ENCODE results near the gene TTC24. TPM values are rescaled to one million over a fixed set of nuclear protein-coding genes. Genes with fewer than 3 reads are reported as not detected.
A peak's percentile ranks its signal among the peaks of the same experiment; 100 is the strongest.
"Not testable (repeated sequence)": the region's sequence is repeated elsewhere in the genome, so short reads cannot be mapped to it uniquely, and the experiment has no call there.

TTC24 gene
- total RNA-seq, 2 donors from 2014 or later, result 0.28 TPM; not detected in 1

DNA sequence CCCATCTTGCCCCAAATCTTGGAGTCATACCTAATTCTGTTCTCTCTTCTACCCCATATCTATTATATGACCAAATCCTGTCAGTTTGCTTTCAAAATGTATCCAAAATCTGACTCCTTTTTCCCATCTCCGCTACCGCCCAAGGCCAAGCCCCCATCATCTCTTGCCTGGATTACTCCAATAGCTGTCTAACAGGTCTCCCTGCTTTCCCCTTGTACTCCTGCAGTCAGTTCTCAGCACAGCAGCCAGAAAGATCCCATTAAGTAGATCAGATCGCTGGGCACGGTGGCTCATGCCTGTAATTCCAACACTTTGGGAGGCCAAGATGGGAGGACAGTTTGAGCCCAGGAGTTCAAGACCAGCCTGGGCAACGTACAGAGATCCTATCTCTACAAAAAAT, 27.0 kb upstream of the TTC24 start:
- ATAC-seq (no peak), DNase-seq (no peak)
- intact Hi-C loops (cut with DNase I, micrococcal nuclease), result no loop called here

DNA sequence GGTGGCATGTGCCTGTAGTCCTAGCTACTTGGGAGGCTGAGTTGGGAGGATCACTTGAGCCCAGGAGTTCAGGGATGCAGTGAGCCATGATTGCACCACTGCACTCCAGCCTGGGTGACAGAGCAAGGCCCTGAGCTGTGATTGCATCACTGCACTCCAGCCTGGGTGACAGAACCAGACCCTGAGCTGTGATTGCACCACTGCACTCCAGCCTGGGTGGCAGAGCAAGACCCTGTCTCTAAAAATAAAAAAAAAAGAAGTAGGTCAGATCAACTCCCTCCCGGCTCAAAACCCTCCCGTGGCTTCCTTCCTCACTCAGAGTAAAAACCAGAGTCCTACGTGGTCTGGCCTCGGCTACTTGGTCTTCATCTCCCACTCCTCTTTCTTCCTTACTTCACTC, 26.6 kb upstream of the TTC24 start:
- ATAC-seq; intact Hi-C loops (cut with DNase I, micrococcal nuclease): not testable (repeated sequence)
- DNase-seq, result peak in 1 of 2 donors; percentile 29

DNA sequence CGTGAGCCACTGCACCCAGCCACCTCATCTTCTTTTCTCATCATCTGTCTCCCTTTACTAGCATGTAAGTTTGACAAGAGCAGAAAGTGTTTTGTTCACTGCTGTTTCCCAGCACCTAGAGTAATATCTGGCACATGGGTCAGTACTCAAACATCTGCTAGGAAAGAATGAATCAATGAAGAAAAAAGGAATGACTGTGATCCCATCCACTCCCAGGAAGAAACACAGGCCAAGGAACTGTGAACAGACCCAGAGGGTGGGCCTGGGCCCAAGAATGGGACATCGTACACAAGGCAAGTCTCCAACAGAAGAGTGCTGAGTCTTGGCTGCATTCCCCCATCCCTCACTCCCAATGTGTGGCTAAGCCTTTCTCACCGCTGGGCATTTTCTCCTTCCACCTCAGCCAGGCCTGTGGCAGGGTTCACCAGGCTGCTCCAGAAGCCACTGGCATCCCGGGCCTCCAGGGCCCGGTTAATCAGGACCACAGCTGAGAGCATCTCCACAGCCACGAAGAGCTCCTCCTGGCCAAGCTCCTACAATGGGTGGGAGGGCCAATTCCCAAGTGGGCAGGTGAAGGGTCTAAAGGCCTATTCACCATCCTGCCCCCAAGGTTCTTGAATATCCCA, 25.6 kb upstream of the TTC24 start:
- intact Hi-C loops (cut with DNase I, micrococcal nuclease), result no loop called here
- DNase-seq, result no peak
- ATAC-seq, result no peak

DNA sequence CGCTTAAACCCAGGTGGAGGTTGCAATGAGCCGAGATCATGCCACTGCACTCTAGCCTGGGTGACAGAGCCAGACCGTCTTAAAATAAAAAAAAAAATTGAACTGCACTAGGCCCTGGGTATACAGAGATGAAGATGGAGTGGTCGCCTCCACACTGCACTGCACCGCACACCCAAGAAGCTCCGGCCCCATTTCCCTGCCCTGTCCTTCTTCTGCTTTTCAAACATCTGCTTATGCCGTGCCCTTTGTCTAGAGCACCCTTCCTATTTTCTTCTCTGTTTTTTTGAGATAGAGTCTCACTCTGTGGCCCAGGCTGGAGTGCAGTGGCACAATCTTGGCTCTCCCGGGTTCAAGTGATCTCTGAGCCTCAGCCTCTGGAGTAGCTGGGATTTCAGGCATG, 24.6 kb upstream of the TTC24 start:
- DNase-seq (no peak), ATAC-seq (no peak)
- intact Hi-C loops (cut with DNase I, micrococcal nuclease), result no loop called here

DNA sequence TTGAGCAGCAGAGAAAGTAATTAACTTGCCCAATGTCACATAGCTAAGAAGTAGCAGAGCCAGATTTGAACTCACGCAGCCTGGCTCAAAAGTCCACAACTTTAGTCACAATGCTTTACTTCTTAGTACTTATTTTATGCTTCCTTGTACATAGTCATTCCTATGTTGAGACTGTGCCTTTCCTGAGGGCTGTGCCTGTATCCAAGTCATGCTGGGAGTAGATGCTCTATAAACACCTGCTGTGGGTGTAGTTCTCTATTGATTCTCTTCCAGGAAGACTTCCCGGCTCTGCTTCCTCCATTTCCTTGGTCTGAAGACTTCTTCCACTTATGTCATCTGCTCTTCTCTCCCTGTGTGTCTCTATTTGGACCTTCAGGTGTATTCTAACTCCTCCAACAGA, 23.8 kb upstream of the TTC24 start:
- intact Hi-C loops (cut with DNase I, micrococcal nuclease), result no loop called here
- DNase-seq (no peak), ATAC-seq (peak; percentile 58)

DNA sequence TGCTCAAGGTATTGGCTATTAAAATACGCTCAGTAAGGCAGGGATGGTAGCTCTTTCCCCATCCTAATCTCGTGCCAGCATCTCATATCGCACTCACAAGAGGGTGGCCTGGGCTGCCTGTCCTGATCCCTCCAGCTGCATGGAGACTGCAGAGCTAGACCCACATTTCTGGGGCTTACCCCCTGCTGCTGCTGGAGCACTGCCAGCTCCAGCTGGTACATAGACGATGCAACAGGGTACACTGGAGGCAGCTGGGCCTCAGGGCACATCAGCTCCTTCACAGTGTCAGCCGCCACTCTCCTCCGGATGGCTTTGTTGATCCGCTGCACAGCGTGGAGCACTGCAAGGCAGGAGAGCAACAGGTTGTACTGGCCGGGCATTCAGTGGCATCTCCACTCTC, 23.2 kb upstream of the TTC24 start:
- no peak for DNase-seq
- ATAC-seq, result no peak
- intact Hi-C loops (cut with DNase I, micrococcal nuclease), result no loop called here

DNA sequence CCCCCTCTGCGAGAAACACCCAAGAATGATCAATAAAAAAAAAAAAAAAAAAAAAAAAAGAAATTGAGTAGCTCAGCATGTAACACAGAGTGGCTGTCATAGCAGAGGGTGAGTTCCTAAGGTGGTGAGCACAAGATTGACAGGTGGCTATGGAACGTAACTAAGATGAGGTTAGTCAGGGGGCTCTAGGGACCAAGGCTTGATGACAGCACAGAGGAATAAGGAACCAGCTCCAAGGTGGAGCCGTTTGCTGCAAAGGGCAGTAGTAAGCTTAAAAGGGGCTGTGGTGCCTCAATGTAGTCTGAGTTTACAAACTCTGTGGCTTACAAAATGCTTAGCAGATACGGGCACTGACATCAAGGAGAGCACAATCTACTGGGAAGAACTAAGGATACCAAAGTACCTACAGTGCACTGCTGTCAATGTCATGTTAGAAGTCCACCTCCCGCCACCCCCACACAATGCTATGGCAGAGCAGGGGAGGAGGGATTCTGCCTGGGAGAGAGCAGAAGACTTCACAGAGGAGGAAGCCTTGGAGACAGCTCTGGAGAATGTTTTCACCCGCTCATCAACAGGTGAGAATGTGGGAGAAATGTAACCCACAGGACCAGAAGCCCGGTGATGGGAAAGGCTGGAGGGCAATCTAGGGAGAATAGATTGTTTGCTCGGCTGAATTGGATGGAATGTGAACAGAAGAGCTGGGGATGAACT, 20.3 kb upstream of the TTC24 start:
- intact Hi-C loops (cut with DNase I, micrococcal nuclease), result no loop called here
- DNase-seq (no peak), ATAC-seq (no peak)

DNA sequence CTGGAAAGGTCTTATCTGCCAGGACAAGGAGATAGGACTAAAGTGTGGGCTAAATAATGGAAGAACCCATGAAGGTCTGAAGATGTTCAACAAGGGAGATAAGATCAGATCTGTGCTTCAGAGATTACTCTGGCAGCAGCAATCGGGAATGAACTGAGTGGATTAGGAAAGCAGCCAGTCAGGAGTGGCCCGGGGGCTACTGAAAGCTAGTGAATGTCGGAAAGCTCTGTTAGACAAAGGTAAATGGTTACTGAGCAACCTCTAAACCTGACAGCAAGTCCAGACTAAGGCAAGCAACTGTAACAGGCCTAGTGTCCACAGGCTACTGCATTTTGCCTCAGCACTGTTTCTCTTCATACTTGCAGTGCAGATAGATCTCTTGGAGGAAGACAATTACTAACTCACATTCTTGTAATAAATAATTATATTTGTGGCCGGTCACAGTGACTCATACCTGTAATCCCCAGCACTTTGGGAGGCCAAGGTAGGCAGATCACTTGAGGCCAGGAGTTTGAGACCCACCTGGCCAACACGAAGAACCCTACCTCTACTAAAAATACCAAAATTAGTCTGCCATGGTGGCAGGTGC, 19.6 kb upstream of the TTC24 start:
- DNase-seq, result no peak
- intact Hi-C loops (cut with DNase I, micrococcal nuclease), result no loop called here
- ATAC-seq, result no peak

DNA sequence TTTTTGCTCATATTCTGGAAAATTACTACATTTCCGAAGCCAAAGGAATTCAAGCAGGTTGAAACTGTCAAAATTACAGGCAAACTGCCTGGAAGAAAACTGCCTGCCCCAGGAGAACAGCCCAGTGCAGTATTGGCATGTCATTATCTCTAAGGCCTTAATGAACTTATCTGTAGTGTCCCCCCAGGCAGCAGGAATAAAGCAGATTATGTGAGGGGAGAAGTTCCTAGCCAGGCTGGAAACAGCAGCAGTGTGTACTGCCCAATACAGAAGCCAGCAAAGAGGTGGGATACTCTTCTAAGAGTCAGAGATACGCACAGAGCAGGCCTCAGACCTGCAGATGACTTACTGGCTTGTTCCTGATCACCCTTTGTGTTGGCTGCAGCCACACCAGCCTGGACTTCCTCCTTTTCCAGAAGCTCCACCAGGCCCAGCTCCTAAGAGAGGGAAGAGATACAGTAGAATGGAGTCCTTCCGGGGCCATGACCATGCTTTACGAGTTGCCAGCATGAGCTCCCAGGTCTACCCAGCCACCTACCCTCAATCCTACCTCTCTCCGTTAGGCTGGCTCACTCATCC, 18.8 kb upstream of the TTC24 start:
- no peak for ATAC-seq
- no peak for DNase-seq
- intact Hi-C loops (cut with DNase I, micrococcal nuclease), result no loop called here

DNA sequence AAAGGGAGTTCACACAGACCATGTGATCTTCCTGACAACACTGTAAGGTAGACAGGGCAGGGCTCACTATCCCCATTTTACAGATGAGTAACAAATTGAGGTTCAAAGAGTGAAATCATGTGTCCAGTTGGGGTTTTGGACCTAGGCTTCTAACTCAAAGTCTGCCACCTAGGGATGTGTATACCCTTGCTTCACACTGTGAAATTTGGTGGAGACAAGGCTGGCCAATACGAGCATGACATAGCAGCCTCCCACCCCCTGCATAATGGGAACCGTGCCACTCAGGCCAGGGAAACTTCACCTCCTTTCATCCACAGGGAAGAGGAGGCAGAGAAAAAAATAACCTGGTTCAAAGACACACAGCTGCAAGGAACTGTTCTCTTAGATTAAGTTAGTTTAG, 14.0 kb upstream of the TTC24 start:
- DNase-seq (no peak), ATAC-seq (no peak)
- intact Hi-C loops (cut with DNase I, micrococcal nuclease), result no loop called here

DNA sequence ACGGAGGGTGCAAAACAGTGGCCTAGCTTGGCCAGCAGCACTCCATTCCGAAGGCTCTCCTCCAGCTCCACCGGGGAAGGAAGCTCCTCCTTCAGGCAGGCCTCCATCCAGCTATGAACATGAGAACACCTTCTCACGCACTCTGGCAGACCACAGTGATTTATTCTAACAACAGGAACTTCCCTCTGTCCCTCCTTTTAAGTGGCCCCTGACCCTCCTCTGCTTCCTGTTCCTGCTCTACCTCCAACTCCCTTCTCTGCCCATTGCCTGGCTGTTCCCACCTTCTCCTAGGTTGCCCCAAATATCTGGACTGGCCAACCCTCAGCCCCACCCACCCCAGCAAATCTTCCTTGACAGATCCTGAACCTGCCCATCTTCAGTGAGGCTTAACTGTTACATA, 13.1 kb upstream of the TTC24 start:
- no peak for ATAC-seq
- intact Hi-C loops (cut with DNase I, micrococcal nuclease), result no loop called here
- DNase-seq, result no peak

DNA sequence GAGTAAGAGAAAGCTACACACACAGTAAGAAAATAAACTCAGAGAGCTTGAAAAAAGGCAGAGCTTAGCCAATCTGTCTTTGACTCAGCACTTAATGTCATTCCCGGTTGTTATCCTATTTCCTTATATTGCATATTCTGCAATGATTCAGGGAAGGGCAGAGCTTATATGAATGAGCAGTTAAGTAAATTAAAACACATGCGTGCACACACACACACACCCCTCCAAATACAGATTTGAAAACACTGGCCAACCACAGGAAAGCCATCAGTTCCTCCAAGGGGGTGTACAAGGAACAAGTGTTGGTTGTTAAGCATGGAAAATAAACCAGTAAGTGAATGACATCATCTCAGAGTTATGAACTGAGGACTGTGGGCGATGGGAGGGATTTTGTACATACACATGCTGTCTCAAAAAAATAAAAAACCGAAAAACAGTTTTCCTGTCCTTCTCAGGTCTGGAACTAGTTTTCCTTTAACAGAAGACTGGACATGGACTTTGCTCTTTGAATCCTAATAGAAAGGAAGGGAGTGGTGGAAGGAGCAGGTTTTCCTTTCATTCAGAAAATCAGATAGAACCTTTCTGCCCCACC, 8.2 kb upstream of the TTC24 start:
- ATAC-seq (peak; percentile 79), DNase-seq (no peak)
- intact Hi-C loops (cut with DNase I, micrococcal nuclease), result no loop called here

DNA sequence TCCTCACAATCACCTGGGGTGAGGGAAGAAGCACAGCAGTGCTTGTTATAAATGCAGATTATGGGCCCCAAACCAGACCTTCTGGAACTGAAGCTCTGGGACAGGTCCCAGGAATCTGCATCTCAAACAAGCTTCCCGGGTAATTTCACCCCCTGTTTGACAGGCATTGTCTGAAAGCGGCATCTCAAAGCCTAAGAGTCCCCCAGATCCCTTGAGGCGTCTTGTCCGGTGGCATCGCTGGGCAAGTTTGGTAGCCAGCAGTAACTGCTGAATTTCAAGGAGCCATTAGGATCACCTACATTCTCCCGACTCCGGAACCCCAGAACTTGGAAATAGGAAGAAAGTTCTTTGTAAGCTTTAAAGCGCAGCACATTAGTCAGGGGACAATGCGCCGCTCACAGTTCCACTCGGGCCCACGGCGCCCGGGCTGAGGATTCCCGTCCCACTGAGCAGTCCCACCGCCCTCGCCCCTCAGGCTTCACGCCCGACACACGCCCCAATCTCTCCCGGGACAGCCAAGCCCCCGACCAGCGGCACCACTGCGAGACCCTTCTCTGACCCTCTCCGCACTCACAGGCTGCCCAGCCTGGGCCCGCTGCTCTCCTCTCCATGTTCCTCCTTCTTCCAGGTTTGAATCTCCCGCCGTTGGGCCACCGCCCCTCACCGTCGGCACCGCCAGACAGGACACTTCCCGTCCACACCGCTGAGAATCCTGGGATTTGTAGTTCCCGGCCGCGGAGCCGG, 7.4 kb upstream of the TTC24 start, which contains the start of gene IQGAP3:
Gene IQGAP3 (minus strand): TSS at position 647 of the 744 bp plus-strand sequence. CDS start 36 bp downstream, at position 611.
- intact Hi-C loops (cut with DNase I, micrococcal nuclease), result no loop called here
- peak; percentile 90 to 93 for DNase-seq
- ATAC-seq, result peak; percentile 88

DNA sequence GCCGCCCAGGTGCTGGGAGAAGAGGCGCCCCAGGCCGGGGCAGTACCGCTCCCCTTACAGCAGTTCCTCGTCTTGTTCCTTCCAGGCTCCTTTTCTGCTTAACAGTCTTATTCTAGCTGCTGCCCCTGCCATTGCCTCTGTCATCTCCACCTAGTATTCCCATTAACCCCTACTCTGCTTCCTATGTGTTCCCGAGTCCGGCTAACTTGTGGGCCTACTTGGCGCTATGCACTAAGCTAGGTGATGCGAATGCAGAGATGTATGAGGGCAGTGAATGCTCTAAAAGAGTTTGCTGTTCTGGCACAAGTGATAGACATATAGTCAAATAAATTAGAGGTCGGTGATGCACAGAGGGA, 6.9 kb upstream of the TTC24 start:
- ATAC-seq (no peak), DNase-seq (no peak)
- intact Hi-C loops (cut with DNase I, micrococcal nuclease), result no loop called here

DNA sequence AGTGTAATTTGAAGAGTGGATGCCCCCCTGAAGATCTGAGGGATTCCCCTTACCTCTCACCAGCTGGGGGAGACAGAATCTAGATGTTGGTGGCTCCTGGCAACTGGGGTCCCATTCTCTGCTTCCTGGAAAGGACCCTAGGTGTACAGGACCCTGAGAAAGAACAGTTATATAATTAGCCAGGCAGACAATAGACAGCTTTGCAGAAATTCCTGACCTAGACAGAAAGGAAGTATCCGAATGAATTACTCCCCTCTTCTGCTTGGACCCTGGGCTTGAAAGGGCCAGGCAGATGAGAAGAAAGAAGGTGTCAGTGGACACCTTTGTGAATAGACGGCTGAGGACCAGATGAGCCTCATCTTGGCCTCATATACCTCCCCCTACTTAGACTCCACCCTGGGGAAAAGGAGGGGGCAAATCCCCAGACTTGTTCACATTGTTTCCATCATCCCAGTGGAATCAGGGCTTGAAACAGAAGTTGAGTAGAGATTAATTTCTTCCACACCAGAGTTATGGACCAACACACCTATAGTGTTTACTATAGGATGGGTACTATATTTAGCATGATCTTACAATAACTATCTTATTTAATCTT, 5.4 kb upstream of the TTC24 start:
- intact Hi-C loops (cut with DNase I, micrococcal nuclease), result no loop called here
- ATAC-seq (no peak), DNase-seq (no peak)

DNA sequence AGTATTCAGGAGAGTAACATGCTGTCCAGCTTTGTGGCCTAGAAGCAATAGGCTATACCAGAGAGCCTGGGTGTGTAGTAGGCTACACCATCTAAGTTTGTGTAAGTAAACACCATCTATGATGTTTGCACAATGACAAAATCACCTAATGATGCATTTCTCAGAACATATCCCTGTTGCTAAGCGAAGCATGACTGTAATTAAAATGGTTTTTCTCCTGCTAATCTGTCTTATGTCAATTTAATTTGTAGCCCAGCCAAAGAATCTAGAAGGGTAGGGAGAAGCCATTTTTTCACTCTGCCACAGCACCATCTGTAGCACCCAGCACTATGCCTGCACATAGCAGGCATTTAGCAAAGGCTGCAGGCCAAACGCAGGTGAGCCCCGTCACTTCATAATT, 2.0 kb upstream of the TTC24 start:
- DNase-seq, result no peak
- ATAC-seq, result peak; percentile 68
- intact Hi-C loops (cut with DNase I, micrococcal nuclease), result no loop called here

DNA sequence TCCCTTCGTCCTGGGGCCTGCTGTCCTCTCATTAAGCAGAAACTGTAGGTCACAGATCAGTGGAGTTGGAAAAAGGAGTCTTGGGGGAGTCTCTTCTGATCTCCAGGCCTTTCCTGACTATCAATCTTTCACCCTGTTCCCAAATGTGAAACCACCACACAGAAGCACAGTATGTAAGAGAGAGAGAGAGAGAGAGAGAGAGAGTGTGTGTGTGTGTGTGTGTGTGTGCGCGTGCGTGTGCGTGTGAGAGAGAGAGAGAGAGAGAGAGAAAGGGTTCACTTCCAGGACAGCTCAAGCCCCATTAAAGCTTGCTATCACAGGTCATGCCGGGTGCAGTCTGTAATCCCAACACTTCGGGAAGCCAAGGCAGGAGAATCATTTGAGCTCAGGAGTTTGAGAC, 1.5 kb upstream of the TTC24 start:
- intact Hi-C loops (cut with DNase I, micrococcal nuclease), result no loop called here
- ATAC-seq (no peak), DNase-seq (no peak)

DNA sequence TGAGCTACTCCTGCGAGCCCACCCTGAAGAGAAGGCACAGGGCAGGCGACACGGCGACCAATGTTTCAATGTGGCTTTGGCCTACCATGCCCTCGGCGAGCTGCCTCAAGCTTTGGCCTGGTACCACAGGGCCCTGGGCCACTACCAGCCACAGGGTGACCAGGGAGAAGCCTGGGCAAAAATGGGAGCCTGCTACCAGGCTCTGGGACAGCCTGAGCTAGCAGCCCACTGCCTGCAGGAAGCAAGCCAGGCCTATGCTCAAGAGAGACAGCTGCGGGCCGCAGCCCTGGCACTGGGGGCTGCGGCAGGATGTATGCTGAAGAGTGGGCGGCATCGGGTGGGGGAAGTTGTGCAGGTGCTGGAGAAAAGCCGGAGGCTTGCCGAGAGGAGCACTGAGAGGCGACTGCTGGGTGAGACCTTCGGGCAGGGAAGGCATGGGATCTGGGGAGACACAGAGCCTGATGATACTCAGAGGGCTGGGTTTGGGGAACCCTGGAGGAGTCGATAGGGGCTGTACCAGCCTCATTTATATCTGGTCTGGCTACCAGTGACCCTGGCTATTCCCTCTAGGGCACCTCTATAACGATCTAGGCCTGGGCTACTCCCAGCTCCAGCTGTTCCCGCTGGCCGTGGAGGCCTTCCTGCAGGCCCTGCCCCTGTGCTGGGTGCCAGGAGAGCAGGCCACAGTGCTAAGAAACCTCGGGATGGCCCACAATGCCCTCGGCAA, 2.3 kb downstream of the TTC24 start:
- ATAC-seq (no peak), DNase-seq (no peak)
- intact Hi-C loops (cut with DNase I, micrococcal nuclease), result no loop called here
